ENCODE measurements around the gene VAV2.

The VAV2 gene

DNA sequence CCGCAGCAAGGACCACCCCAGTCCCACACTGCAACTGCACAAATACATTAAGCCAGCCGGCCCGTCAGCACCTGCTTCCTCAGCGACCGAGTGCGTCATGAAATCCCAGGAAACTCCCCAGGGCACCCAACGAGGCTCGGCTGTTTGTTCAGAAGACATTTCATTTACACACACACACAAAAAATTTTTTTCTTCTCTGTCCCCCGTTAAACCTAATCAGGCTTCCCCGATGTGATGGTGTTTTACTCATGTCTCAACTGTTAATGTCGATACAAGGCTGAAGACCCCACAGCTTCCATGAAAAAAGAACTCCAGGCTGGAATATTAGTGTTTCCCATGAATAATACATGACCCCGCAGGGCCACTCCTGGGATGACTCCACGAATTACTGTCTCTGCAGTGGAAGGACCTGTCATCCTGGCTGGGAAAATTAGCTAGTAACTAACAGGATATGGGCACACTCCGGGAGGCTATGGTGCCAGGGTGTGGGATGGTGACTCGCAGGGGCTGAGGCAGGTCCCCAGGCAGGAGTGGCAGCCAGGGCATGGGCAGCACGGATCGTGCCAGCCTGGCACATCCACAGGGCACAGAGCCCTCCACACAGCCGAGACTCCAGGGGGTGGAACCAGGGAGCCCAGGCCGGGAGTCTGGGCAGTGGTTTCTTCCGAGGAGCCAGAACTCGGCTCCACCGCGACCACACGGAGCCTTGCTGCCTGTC, 102.4 kb downstream of the VAV2 start:
- no peak for DNase-seq (ENCODE audit: low read depth in 1 of 2, low spot score in 1 of 2)
- in situ Hi-C loops (cut with HindIII; ENCODE audit: low pct_unique_long_range_greater_than_20kb, low sequenced_read_pairs) = no loop called here
- TF ChIP-seq JUND (IDR thresholded peaks at IDR 0.05; ENCODE audit: low read depth) = no peak

DNA sequence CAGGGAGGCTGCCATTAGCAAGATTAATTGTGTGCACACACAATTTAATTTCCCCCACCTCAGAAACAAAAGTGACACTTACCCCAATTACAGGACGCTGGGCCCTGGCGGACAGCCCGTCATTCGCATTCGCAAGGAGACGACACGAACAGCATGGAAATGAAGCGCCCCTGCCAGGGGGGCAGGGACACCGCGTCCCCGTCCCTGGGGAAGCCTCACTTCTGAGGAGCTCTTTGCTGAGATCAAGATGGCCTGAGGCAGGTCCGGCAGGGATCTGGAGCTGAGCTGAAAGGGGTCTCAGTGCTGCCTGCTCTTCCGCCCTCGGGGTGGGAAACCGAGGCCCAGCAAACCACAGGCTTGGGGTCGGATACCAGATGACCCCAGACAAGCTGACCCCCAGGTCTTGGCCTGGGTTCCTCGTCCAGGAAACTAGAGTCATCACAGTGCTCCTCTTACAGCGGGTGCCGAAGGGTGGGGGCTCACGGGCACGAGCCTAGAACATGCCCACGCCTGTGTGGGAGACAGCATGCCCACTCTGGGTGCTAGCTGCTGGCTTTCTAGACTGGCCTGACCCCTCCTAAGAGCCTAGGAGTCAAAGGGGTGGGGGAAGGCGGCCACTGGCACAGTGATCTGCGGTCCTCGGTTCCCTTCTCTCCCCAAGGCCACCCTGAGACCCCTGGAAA, 103.2 kb downstream of the VAV2 start:
- TF ChIP-seq JUND (IDR thresholded peaks at IDR 0.05; ENCODE audit: low read depth) = no peak
- no peak for DNase-seq (ENCODE audit: low read depth in 1 of 2, low spot score in 1 of 2)
- in situ Hi-C loops (cut with HindIII; ENCODE audit: low pct_unique_long_range_greater_than_20kb, low sequenced_read_pairs) = no loop called here

DNA sequence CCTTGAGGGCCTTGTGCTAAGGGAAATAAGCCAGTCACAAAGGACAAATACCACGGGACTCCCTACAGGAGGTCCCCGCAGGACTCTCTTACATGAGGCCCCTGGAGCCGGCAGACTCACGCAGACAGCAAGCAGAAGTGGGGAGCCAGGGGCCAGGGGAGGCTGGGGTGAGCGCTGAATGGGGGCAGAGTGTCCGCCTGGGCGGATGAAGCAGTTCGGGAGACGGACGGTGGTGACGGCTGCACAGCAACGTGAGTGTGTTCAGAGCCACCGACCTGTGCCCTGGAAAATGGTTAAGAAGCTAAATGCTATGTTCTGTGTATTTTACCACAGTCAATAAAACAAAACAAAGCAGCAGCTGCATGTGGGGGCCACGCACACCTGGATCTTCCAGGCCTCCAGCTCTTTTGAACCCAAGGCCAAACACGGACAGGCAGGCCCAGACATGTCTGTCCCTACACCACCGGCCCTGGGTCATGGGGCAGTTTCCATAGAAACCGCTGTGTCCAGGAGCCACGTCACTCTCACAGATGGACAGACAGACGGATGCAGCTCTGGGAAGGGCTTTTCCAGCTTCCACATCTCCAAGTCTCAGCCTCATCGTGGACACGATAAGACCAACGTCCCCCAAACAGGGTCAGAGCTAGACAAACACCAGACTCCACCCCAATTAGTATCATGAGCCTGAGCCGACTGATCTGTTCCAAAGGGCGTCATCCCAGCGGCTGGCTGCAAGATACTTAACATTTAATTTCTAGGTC, 103.9 kb downstream of the VAV2 start:
- DNase-seq (ENCODE audit: low read depth in 1 of 2, low spot score in 1 of 2) = peak in 1 of 2 experiments; percentile 55
- in situ Hi-C loops (cut with HindIII; ENCODE audit: low pct_unique_long_range_greater_than_20kb, low sequenced_read_pairs) = no loop called here
- TF ChIP-seq JUND (IDR thresholded peaks at IDR 0.05; ENCODE audit: low read depth) = no peak

DNA sequence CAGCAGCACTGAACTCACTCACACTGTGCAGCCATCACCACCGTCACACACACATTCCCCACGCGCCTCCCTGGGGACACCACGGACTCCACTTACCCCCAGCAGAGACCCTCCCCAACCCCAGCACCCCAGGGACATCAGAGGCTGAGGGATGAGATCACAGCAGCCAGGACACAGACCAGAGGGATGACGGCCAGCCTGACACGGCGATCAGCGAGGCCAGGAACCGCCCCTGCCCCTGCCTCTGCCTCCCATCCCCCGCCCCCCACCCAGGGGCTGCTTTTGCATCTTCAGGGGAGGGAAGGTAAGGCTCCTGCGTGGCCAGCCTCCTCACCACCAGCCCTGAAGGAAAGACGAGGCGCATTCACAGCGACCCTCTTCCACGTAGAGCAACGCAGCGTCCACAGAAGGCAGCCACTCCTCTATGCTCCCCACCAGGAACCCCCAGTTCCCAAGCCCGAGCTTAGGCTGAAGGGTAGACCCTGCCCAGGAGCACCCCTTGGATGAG, 104.5 kb downstream of the VAV2 start:
- TF ChIP-seq JUND (IDR thresholded peaks at IDR 0.05; ENCODE audit: low read depth) = no peak
- in situ Hi-C loops (cut with HindIII; ENCODE audit: low pct_unique_long_range_greater_than_20kb, low sequenced_read_pairs) = no loop called here
- DNase-seq (ENCODE audit: low read depth in 1 of 2, low spot score in 1 of 2) = no peak

DNA sequence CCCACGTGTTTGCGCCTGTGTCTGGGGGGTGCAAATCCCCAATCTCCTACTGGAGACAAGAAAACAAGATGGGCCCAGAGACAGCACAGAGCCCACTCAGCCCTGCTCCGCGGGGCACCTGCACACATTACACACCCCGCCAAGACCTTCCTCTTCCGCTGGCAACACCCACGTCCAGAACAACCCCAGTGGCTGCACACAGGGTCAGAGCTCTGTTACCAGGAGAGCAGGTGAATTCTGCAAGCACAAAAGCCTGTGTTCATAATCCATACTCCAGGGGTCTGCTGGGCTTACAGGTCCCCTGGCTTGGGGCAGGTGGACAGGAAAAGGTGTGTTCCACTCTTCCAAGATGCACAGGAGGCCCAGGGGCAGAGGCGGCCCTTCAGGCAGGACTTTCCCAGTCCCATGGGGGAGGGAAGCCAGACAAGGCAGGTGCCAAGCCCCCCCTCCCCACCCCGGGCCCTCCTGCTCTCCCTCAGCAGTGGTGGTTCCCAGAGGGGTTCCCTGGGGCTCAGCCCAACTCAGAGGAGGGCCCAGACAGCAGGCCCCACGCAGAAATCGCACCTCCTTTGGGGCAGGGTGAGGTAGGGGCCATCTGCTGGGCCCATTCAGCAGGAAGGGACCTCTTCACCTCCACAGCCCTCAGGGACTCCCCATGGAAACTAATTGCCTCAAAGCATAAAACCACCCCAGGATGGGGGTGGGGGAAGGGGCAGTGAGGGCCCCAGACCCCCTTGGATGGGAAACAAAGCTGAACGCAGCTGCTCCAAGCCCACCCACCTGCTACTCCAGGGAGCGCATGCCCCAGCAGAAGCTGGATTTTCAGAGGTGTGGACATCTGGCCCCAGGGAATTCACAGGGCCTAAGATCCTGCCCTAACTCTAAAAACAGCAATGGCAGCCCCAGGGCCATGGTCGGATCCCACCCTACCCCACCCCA, 105.3 kb downstream of the VAV2 start:
- TF ChIP-seq JUND (IDR thresholded peaks at IDR 0.05; ENCODE audit: low read depth) = no peak
- in situ Hi-C loops (cut with HindIII; ENCODE audit: low pct_unique_long_range_greater_than_20kb, low sequenced_read_pairs) = no loop called here
- DNase-seq (ENCODE audit: low read depth in 1 of 2, low spot score in 1 of 2) = no peak

DNA sequence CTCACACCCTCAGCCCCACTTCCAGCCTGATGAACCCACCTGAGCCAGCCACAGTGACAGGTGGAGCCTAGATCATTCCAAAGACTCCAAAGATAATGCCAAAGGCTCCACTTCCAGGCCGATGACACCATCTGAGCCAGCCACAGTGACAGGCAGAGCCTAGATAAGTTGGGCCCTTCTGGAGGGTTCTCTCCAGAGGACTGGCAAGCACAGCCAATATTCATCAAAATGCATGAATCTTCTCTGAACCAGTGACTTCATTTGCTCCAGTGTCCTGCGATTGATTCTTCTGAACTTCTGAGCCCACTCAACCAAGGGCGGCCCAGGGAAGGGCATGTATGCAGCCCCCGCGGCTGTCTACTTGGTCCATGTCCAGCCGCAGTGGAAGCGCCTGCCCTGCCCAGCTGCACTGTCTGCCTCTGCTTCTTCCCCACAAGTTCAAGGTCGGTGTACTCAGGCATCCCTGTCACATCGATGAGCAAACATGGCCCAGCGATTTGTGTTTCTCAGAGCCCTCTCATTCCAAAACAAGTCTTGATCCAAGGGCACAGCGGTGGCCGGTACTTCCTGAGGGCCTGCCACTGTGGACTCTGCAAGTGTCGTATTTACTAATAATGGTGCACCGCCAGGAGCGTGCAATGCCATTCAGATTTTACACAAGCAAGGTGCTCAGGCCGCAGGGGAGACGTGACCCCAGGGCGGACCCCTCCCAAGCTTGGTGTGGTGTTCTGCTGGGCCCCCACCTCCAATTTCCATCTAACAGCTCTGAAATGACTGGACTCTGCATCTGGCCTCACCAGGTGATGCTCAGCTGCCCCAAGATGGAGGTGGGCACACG, 107.0 kb downstream of the VAV2 start:
- no peak for DNase-seq (ENCODE audit: low read depth in 1 of 2, low spot score in 1 of 2)
- no peak for TF ChIP-seq JUND (IDR thresholded peaks at IDR 0.05; ENCODE audit: low read depth)
- in situ Hi-C loops (cut with HindIII; ENCODE audit: low pct_unique_long_range_greater_than_20kb, low sequenced_read_pairs) = no loop called here

DNA sequence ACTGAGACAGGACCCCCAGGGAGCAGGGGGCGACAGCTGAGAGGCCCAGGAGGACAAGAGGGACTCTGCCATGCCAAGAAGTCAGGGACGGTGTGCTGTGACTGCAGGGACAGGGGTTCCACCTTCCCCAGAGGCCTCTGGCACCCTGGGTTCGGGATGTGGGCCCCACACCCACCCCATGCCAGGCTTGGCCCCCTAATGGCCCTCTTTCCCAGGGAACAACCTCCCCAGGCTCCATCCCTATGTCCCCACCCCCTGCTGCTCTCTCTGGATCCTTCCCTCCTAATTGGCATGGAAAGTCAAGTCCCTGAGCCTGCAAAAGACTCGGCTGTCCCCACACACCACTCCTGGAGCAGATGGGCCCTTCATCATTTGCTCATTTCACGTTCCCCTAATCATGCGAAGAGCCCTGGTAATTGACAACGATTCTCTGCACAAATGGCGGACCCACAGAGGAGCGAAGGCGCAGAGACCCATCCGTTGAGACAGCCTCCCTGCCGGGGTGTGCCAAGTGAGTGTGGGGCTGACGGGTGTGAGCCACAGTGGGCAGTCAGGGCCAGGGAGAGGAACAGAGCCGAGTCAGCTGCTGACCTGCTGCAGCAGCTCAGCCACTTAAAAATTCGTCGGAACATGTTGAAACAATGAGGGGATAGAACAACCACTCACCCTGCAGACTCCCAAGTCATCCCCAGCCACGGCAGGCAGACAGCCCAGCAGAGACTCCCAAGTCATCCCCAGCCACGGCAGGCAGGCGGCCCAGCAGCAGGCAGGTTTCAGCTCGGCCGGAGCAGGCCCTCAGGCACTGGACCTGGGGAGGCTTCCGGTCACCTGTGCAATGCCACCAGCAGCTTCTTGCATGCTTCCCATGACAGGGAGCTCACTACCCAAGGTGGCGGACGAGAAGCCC, 109.0 kb downstream of the VAV2 start:
- DNase-seq (ENCODE audit: low read depth in 1 of 2, low spot score in 1 of 2) = no peak
- TF ChIP-seq JUND (IDR thresholded peaks at IDR 0.05; ENCODE audit: low read depth) = no peak
- in situ Hi-C loops (cut with HindIII; ENCODE audit: low pct_unique_long_range_greater_than_20kb, low sequenced_read_pairs) = no loop called here

DNA sequence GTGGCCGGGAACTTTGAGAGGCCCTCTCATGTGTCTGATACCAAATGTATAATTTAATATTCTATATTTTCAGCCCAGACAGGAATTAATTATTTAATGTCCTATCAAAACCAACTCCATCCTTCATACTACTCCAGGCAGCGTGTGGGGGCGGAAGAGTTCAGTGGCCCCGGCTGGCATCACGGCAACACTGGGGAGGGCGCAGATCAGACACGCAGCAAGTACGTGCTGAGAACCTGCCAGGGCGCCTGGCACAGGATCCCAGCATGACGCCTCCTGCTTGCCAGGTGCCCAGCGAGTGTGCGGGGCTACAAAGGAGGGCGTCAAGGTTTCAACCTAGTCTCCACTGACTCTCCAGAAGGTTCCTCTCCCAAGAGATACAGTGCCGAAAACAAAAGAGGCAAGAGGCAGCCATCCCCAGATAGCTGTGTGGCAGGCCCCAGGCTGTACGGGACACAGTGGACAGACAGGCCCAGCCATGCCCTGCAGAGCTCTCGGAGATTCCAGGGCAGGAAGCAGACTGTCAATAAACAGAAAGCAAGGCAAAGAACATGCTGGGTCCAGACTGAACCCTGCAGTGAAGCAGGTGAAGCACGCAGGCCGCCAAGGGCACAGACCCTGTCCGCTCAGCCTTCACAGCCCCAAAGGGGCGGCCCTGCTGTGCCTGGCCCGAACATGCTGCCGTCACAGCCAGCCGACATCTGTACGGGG, 110.3 kb downstream of the VAV2 start:
- DNase-seq (ENCODE audit: low read depth in 1 of 2, low spot score in 1 of 2) = peak in 1 of 2 experiments; percentile 67
- no peak for TF ChIP-seq JUND (IDR thresholded peaks at IDR 0.05; ENCODE audit: low read depth)
- in situ Hi-C loops (cut with HindIII; ENCODE audit: low pct_unique_long_range_greater_than_20kb, low sequenced_read_pairs) = no loop called here

DNA sequence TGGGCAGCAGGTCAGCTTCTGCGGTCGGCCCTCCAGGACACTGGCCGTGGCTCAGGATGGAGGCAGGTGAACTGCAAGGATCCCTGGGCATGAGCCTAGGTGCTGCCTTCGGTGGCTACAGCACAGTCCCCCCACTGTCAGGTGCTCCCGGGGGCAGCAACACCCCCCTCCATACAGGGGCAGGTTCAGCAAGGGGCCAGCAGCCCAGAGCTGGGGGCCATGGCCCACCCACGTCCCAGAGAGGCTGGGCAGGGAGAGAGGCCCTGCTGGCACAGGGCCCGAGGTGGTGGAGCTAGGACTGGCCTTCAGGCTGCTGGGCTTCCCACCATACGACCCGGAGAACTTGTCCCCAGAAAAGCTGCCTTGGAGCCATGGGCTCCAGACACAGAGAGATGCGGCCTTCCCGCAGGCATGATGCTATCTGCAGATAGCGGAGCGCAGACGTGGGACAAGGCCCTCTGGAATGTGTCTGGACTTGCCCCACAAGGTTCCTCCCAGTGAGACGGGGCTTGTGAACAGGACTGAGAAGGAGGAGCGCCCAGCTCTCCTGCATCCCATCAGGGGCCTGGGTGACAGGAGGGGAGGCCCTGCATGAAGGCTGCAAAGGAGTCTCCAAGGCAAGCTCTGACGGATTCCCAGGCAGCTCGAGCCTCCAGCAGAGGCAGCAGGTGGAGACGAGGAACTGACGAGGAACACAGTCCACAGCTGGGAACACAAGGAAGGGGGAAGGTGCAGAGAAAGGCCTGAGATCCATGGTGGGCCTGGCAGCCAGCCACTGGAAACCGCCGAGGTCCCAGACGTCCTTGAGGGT, 111.1 kb downstream of the VAV2 start:
- no peak for TF ChIP-seq JUND (IDR thresholded peaks at IDR 0.05; ENCODE audit: low read depth)
- DNase-seq (ENCODE audit: low read depth in 1 of 2, low spot score in 1 of 2) = peak in 1 of 2 experiments; percentile 74
- in situ Hi-C loops (cut with HindIII; ENCODE audit: low pct_unique_long_range_greater_than_20kb, low sequenced_read_pairs) = no loop called here
